SIG-M5 treated with dmso at 0.1 percent for 504 hours (cell line): ENCODE data around the gene SCP2.
"Not testable (repeated sequence)": the region's sequence is repeated elsewhere in the genome, so short reads cannot be mapped to it uniquely, and the experiment has no call there.

ENCODE experiments used
- DNase-seq: peaks from one replicate; lab custom pipeline; 2025; ENCODE audit not compliant: unreplicated experiment; lab: John Stamatoyannopoulos, UW

Gene SCP2

DNA sequence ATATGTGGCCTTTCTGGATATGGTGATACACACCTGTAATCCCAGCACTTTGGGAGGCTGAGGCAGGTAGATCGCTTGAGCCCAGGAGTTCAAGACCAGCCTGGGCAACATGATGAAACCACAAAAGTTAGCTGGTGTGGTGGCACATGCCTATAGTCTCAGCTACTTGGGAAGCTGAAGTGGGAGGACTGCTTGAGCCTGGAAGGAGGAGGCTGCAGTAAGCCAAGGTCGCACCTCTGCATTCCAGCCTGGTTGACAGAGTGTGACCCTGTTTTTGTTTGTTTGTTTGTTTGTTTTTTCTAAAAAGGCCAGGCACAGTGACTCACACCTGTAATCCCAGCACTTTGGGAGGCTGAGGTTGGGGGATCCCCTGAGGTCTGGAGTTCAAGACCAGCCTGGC lies 42.2 kb downstream of the SCP2 start:
- DNase-seq: not testable (repeated sequence)

GRCh38 chr1:52970149-52970548 lies 43.1 kb downstream of the SCP2 start:
- no peak for DNase-seq

DNA sequence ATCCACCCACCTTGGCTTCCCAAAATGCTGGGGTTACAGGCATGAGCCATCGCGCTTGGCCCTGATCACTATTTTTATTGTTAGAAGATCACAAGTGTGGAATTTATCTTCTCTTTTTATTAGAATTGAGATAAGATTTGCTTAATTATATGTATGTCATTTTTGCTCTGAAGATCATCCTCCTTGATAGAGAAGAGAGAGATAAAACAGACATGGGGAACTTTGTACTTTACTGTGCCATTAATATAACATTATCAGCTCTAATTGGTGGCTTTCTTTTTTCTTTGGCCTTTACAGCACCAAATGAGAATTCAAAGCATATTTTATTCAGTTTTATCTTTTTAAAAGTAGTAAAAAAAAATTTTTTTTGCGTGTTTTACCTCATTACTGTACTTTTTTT lies 46.8 kb downstream of the SCP2 start:
- DNase-seq: no peak

DNA sequence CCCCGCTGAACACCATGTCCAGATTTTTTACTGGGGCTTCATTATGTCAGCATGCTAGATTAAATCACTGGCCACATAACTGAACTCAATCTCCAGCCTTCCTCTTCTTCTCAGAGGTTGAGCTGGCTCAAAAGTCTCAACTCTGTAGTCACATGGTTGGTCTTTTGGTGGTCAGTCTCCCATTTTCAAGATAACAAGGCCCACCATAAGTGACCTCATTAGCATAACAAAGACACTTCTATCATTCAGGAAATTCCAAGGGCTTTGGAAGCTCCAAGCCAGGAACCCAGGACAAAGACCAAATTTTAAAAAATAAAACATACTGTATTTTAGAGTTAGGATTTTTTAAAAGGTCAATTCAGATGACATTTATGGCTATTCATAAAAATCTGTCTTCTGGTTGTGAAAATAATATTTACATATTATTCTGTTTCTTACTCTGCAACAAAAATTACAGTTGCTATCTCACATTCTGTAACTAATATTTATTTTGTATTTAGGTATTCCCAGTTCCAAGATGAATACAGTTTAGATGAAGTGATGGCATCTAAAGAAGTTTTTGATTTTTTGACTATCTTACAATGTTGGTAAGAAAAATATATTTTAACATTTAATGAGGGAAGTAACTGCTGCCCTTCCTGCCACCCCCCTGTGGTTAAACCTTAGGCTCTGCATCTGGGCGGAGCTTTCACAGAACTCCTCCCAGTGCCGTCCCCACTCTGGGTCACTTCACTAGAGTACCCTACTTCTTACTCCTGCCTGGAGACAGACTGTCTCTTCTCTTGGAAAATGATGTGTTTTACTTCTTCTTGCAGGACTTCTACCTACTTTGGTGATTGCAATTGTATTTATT lies 49.3 kb downstream of the SCP2 start:
- DNase-seq: no peak

DNA sequence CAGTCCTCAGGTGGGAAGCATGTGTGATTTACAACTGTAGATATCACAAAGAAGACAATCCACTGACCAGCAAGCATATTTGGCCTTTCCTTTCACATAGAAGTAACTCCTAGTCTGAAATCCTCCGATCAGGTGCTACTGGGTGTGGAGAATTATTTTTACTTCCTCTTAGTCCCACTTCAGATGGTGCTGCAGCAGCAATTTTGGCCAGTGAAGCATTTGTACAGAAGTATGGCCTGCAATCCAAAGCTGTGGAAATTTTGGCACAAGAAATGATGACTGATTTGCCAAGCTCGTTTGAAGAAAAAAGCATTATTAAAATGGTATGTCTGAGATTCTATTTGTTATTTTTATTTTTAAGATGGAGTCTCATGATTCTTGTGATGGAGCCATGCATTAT lies 51.0 kb downstream of the SCP2 start:
- no peak for DNase-seq

- not testable (repeated sequence) for DNase-seq
These were observed 65.7 kb downstream of the SCP2 start for GRCh38 chr1:52992733-52993132.

DNA sequence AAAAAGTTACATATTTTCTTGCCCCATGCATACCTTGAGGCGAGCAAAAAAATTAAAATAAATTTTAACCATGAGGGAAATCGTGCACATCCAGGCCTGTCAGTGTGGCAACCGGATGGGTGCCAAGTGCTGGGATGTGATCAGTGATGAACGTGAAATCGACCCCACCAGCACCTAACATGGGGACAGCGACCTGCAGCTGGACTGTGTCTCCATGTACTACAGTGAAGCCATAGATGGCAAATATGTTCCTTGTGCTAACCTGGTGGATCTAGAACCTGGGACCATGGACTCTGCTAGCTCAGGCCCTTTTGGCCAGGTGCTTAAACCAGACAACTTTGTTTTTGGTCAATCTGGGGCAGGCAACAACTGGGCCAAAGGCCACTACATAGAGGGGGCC lies 67.6 kb downstream of the SCP2 start:
- no peak for DNase-seq

DNA sequence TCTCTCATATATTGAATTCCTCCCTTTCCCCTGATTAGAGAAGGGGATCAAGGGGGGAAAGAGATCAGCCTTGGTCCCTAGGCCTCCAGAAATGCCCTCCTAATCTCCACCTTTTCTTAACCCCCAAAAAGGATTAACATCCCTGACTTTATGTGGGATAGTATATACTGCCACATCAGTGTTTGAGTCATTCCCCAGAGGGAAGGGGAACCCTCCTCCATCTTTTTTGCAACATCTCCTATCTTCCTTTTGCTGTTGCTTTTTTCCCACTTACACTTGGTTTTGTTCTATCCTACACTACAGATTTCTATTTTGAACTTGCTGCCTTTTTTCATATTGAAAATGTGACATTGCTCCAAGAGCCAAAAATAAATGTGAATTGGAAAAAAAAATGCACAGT lies 69.6 kb downstream of the SCP2 start:
- DNase-seq: no peak

- no peak for DNase-seq
These were observed 74.1 kb downstream of the SCP2 start for GRCh38 chr1:53001128-53001527.

GRCh38 chr1:53006612-53007011 lies 79.5 kb downstream of the SCP2 start:
- not testable (repeated sequence) for DNase-seq

DNA sequence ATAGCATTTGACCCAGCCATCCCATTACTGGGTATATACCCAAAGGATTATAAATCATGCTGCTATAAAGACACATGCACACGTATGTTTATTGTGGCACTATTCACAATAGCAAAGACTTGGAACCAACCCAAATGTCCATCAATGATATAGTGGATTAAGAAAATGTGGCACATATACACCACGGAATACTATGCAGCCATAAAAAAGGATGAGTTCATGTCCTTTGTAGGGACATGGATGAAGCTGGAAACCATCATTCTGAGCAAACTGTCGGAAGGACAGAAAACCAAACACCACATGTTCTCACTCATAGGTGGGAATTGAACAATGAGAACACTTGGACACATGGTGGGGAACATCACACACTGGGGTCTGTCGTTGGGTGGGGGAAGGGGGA lies 83.2 kb downstream of the SCP2 start:
- DNase-seq: not testable (repeated sequence)

- no peak for DNase-seq
These were observed 84.1 kb downstream of the SCP2 start for GRCh38 chr1:53011175-53011574.

DNA sequence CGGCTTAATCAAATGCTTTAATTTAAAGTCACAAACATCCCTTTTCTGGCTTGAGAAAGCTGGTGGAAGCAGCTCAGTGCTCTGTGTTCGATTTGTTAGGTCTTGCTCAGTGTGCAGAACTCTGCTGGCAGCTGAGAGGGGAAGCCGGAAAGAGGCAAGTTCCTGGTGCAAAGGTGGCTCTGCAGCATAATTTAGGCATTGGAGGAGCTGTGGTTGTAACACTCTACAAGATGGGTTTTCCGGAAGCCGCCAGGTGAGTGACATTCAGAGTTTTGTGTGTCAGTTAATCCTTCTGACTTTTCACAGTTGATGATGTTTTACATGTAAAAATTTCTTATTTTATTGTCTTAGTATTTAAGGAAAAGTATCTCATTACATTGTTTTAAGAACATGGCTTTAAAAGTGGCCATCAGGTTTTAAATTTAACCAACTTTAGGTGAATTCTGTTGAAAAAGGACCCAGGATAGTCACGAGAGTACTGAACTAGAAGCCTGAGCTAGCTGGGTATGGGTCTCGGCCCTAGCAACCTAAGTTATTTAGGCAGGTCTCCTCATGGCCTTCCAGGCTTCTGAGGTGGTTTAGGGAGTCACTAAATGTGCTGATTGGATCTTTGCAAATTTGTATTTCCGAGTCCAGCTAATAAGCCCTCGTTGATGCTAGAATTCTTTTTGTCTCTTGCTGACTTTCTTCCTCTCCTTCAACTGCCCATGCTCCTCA lies 87.9 kb downstream of the SCP2 start:
- peak; percentile 90 for DNase-seq

GRCh38 chr1:53015508-53015860 lies 88.4 kb downstream of the SCP2 start:
- no peak for DNase-seq

DNA sequence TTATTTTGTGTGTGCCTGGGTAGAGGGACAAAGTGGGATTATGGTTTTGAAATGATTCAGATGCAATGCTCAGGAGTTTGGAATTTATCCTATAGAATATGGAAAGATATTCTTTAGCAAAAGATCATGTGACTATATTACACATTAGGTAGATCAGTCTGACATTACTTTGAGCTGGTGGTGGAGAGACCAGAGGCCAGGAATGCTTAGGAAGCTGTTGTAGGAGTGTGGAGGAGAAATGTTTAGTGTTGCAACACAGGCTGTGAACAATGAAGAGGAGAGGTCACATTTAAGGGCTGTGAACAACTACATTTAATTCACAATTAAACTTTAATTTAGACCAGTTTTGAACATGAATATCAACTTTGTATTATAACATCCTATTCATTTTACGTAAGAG lies 89.6 kb downstream of the SCP2 start:
- DNase-seq: no peak

- no peak for DNase-seq
These were observed 93.5 kb downstream of the SCP2 start for GRCh38 chr1:53020588-53020987.

DNA sequence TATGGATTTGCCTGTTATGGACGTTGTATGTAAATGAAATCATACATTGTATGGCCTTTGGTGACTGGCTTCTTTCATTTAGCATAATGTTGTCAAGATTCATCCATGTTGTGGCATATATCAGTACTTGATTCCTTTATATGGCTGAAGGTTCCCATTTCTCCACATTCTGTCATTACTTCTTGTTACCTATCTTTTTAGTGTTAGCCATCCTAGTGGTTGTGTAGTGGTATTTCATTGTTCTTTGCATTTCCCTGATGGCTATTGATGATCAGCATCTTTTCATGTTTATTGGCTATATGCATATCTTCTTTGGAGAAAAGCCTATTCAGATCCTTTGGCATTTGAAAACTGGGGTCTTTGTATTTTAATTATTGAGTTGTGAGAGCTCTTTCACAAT lies 95.1 kb downstream of the SCP2 start:
- DNase-seq: no peak

DNA sequence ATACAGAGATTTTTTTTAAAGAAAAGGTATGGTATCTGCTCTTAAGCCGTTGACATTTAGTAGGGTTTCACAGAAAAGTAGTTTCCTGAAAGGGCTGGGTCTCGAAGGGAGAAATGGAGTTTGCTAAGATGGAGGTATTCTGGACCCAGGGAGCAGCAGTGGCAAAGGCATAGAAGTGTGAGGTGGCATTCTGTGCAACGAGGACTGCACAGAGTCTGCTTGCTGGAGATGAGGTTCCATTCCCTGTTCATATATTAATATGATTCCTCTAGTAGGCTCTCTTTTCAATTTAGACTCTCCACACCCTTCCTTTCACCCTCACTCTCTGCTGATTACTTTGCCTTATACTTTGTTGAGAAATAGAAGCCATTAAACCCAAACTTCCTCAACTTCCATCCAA lies 96.5 kb downstream of the SCP2 start:
- DNase-seq: no peak

- no peak for DNase-seq
These were observed 97.0 kb downstream of the SCP2 start for GRCh38 chr1:53024117-53024516.

DNA sequence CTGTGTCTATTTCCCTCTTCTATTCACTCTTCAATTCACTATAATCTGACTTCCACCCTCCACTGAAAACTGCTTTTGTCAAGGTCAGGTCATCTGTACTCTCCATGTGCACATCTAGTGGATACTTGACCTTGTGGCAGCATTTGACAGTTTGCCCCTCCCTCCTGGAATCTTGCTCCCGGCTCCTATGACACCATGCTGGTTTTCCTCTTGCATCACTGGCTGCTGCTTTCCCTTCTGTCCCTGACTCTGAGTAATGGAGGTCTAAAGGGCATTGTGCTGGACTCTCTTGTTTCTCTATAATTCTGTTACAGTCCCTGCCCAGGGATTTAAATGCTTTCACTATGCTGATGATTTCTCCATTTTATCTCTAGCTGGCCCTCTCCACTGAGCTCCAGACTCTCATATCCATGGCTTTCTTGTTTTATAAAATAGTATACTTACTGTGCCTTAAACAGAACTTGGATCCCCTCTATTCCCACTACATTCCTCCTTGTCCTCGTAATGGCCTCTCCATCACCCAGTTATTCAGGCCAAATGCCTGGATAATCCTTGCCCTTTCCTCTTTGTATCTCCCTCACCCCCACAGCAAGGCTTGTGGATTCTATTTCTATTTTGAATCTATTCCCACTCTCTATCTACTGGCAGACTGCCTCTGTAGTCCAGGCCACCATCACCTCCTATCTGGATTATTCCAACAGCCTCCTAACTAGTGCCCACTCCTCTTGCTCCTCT lies 98.1 kb downstream of the SCP2 start:
- DNase-seq: no peak

DNA sequence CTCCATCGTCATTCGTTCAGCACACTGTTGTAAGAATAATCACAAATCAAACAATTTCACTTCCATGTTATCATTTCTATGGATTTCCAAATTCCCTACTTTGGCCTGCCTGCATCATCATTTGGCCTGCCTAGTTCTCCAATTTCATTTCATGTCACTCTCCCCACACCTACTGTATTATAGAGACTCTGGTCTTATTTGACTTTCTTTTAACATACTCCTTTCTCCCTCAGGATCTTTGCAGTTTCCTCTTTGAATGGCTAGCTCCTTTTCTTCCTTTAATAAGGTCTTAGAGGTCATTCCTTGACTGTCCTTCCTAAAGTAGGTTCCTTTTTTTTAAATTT lies 98.7 kb downstream of the SCP2 start:
- no peak for DNase-seq

GRCh38 chr1:53026254-53026653 lies 99.2 kb downstream of the SCP2 start:
- no peak for DNase-seq
